Panc1 (cell line): Measurements from ENCODE around the gene KRT83. TPM values are rescaled to one million over a fixed set of nuclear protein-coding genes. Genes with fewer than 3 reads are reported as not detected.

Experiments
- ATAC-seq: fragments of 200-7000 bp; cut with Tn5 transposase; 2 replicates; pipeline ENCODE4 v1.9.1; 2020; ENCODE audit warnings: mild to moderate bottlenecking, moderate library complexity
- BruUV-seq: library from RNA; stranded (reverse); fragments of 400-500 nt; replicated peaks from 2 replicates; lab custom pipeline; 2021; lab: Mats Ljungman, UMichigan
- CTCF ChIA-PET: fragments of 300-600 bp; sonication (Branson Sonifier 250); formaldehyde crosslinking; loops from one replicate; lab custom pipeline; 2022; ENCODE audit warnings: antibody characterized with exemption; lab: Charles Lee
- POLR2A ChIA-PET: fragments of 300-600 bp; sonication (Branson Sonifier 250); formaldehyde crosslinking; loops from one replicate; lab custom pipeline; 2022; ENCODE audit warnings: antibody characterized with exemption; lab: Charles Lee
- DNase-seq: peaks from one replicate; pipeline ENCODE4 v3.0.0-alpha.2; 2010; ENCODE audit warnings: low read depth, low spot score
- H3K27ac ChIP-seq: 2 replicates; pipeline ENCODE4 v1.5.1; 2011; ENCODE audit warnings: mild to moderate bottlenecking, low read length, inconsistent platforms
- H3K27me3 ChIP-seq: fragments of 200-500 bp; sonication (Bioruptor generic); 2 replicates; pipeline ENCODE4 v1.6.0; 2014; ENCODE audit warnings: low read length, inconsistent platforms; ENCODE audit not compliant: control insufficient read depth, insufficient read depth
- H3K36me3 ChIP-seq: fragments of 200-500 bp; sonication (Bioruptor generic); 2 replicates; pipeline ENCODE4 v1.5.1; 2014; ENCODE audit warnings: inconsistent platforms, mild to moderate bottlenecking, low read length, moderate library complexity; ENCODE audit not compliant: control insufficient read depth, insufficient read depth
- H3K4me1 ChIP-seq: 2 replicates; pipeline ENCODE4 v1.5.1; 2011; ENCODE audit warnings: inconsistent platforms, mild to moderate bottlenecking, low read length, moderate library complexity; ENCODE audit not compliant: control insufficient read depth, insufficient read depth
- H3K4me3 ChIP-seq, 2 experiments: 2 replicates each; pipeline ENCODE4 v1.5.1; 2011 to 2012; ENCODE audit warnings: low read depth in 2 of 2, low read length in 2 of 2, mild to moderate bottlenecking in 2 of 2, inconsistent platforms in 1 of 2, moderate library complexity in 1 of 2
- H3K9me3 ChIP-seq: fragments of 200-500 bp; sonication (Bioruptor generic); 2 replicates; pipeline ENCODE4 v1.5.1; 2014; ENCODE audit warnings: low read depth, mild to moderate bottlenecking, inconsistent platforms, low read length, moderate library complexity; ENCODE audit not compliant: control insufficient read depth, insufficient read depth
- CTCF ChIP-seq: fragments of 450-650 bp; IDR thresholded peaks from 2 replicates; pipeline ENCODE4 v1.5.1; 2017; ENCODE audit warnings: mild to moderate bottlenecking
- POLR2AphosphoS5 ChIP-seq: IDR thresholded peaks from 2 replicates; pipeline ENCODE4 v1.6.1; 2012; ENCODE audit warnings: mild to moderate bottlenecking, low read depth, low read length, moderate library complexity
- REST ChIP-seq, 2 experiments: IDR thresholded peaks; 2 replicates each; pipeline ENCODE4 v1.6.1; 2011 to 2012; ENCODE audit warnings: low read depth in 2 of 2, control low read depth in 1 of 2, low read length in 1 of 2, mild to moderate bottlenecking in 1 of 2, moderate library complexity in 1 of 2; ENCODE audit not compliant: insufficient read depth in 1 of 2
- SIN3A ChIP-seq: IDR thresholded peaks from 2 replicates; pipeline ENCODE4 v1.6.1; 2012; ENCODE audit warnings: low read depth, mild to moderate bottlenecking, low read length, moderate library complexity, borderline replicate concordance; ENCODE audit not compliant: insufficient read depth
- TCF7L2 ChIP-seq: IDR thresholded peaks from 2 replicates; pipeline ENCODE4 v1.6.1; 2011; ENCODE audit warnings: mild to moderate bottlenecking, low read depth, low read length, inconsistent platforms
- in situ Hi-C: cut with HindIII; loops from 2 replicates; pipeline ENCODE4 v1.10.0; 2016; ENCODE audit warnings: low sequenced_read_pairs, low pct_unique_long_range_greater_than_20kb
- intact Hi-C: fragments of 100-400 bp; cut with micrococcal nuclease; formaldehyde crosslinking; loops from one replicate; pipeline ENCODE4 v1.10.0; 2022; ENCODE audit not compliant: unreplicated experiment
- total RNA-seq: library from RNA; stranded (reverse); gene quantifications from one replicate; pipeline ENCODE4 v1.2.1, GENCODE V29; 2021; ENCODE audit not compliant: unreplicated experiment

The KRT83 gene
- total RNA-seq, 1 experiment from 2014 or later, result 0.28 TPM

- DNase-seq (no peak), ATAC-seq (no peak)
- Histone ChIP-seq H3K4me1 (no peaks in the 10 kb centered on the region), H3K27me3 (no peaks in the 10 kb centered on the region), H3K36me3 (no peaks in the 10 kb centered on the region), H3K9me3 (no peaks in the 10 kb centered on the region), H3K4me3 (no peak overlapping the region), H3K27ac (no peak overlapping the region)
- no TSS peak for BruUV-seq
- CTCF ChIA-PET, result interaction anchor here (0.5 to 1.1 kb wide), 2 partner anchors 9 to 533 kb away, joined by 3 to 4 read pairs; no protein-coding TSS in a partner anchor
- POLR2A ChIA-PET, result no interaction called here
- TF ChIP-seq CTCF (no peak), TCF7L2 (no peak), SIN3A (no peak), REST (IDR thresholded peaks at IDR 0.05; ENCODE audit: insufficient read depth in 1 of 2, low read depth in 2 of 2, low read length in 1 of 2) (no peak), POLR2AphosphoS5 (no peak)
- intact Hi-C loops (no loop called here), in situ Hi-C loops (no loop called here)
These were observed 12.1 kb upstream of the KRT83 start for GRCh38 chr12:52333321-52333720.

- no TSS peak for BruUV-seq
- H3K36me3 ChIP-seq, result no peaks in the 10 kb centered on the region
- no peak for DNase-seq
- ATAC-seq, result no peak
- H3K4me3 ChIP-seq, result no peak overlapping the region
- in situ Hi-C loops, result no loop called here
- peaks cover under 1% of the 10 kb centered on the region; the same call in 1 of the 2 replicates for H3K4me1 ChIP-seq
- CTCF ChIA-PET, result interaction anchor here (1.1 kb wide), 1 partner anchor 10 kb away, joined by 3 read pairs; no protein-coding TSS in a partner anchor
- no peak overlapping the region for H3K27ac ChIP-seq
- intact Hi-C loops, result no loop called here
- POLR2A ChIA-PET, result interaction anchor here (0.7 kb wide), 1 partner anchor 444 kb away, joined by 11 read pairs; no protein-coding TSS in a partner anchor
- H3K27me3 ChIP-seq, result no peaks in the 10 kb centered on the region
- TF ChIP-seq POLR2AphosphoS5, result no peak
- TF ChIP-seq TCF7L2, result no peak
- no peak for TF ChIP-seq CTCF
- no peak for TF ChIP-seq REST (IDR thresholded peaks at IDR 0.05; ENCODE audit: insufficient read depth in 1 of 2, low read depth in 2 of 2, low read length in 1 of 2)
- no peak for TF ChIP-seq SIN3A
- H3K9me3 ChIP-seq, result no peaks in the 10 kb centered on the region
These were observed 11.2 kb upstream of the KRT83 start for GRCh38 chr12:52332381-52332780.
